Activated naive CD4-positive, alpha-beta T cell treated with anti-CD3 and anti-CD28 coated beads, Interleukin-2, amount 50 U/mL, for 24 hours (primary cell): ENCODE measurements around the gene STYX.
"Not testable (repeated sequence)": the region's sequence is repeated elsewhere in the genome, so short reads cannot be mapped to it uniquely, and the experiment has no call there.

Experiments
- H3K27ac Mint-ChIP-seq: one replicate; pipeline ENCODE4 v1.8.0; 2021; ENCODE audit warnings: mild to moderate bottlenecking, mixed read lengths
- H3K27me3 Mint-ChIP-seq: one replicate; pipeline ENCODE4 v1.8.0; 2021; ENCODE audit warnings: mixed read lengths
- H3K36me3 Mint-ChIP-seq: one replicate; pipeline ENCODE4 v1.8.0; 2021; ENCODE audit warnings: mixed read lengths
- H3K4me1 Mint-ChIP-seq: one replicate; pipeline ENCODE4 v1.8.0; 2021; ENCODE audit warnings: mixed read lengths
- H3K4me3 Mint-ChIP-seq: one replicate; pipeline ENCODE4 v1.8.0; 2021; ENCODE audit warnings: mild to moderate bottlenecking, mixed read lengths
- H3K9me3 Mint-ChIP-seq: one replicate; pipeline ENCODE4 v1.8.0; 2021; ENCODE audit warnings: mixed read lengths

STYX gene

DNA sequence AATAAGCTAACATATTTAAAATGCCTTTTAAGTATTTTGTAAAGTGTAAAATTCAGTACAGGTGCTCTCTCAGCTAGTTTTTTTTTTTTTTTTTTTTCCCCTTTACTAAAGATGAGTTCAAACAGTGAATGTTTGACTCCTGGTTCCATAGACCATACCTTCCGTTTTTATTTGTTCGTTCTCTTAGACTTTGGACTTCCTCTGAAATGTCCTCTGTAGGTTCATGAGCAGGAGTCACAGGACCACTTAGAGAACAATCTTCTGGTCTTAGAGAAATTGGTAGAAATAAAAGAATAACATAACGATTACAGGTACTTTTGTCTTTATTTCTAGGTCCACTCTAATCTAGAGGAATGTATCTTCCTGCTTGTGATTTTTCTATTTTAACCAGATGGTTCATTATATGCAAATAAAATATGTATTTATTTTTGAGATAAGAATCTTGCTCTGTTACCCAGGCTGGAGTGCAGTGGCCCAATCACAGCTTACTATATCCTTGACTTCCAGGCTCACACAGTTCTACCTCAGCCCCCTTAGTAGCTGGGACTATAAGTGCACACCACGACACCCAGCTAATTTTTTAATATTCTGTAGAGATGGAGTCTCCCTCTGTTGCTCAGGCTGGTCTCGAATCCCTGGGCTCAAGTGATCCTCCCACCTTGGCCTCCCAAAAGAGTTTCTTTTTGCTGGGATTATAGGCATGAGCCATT, 25.8 kb downstream of the STYX start:
- H3K27me3 Mint-ChIP-seq = no peaks in the 10 kb centered on the region
- peaks cover 4% of the 10 kb centered on the region for H3K4me1 Mint-ChIP-seq
- peaks cover 3% of the 10 kb centered on the region for H3K36me3 Mint-ChIP-seq
- H3K4me3 Mint-ChIP-seq = no peak overlapping the region
- no peaks in the 10 kb centered on the region for H3K9me3 Mint-ChIP-seq
- no peak overlapping the region for H3K27ac Mint-ChIP-seq

DNA sequence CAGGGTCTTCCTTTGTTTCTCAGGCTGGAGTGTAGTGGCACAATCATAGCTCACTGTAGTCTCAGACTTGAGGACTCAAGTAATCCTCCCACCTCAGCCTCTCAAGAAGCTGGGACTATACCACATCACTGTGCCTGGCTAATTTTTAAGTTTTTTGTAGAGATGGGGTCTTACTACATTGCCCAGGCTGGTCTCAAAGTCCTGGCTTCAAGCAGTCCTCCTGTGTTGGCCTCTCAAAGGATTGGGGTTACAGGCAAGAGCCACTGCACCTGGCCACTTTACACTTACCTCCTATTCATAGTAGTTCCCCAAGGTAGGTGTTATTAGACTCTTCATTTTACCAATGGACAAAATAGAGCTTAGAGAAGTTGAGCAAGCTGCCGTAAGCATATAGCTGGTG, 29.2 kb downstream of the STYX start:
- Mint-ChIP-seq H3K27me3 (no peaks in the 10 kb centered on the region), H3K4me1 (peaks cover 16% of the 10 kb centered on the region), H3K4me3 (no peak overlapping the region), H3K9me3 (no peaks in the 10 kb centered on the region), H3K27ac (no peak overlapping the region), H3K36me3 (peaks cover 12% of the 10 kb centered on the region)

DNA sequence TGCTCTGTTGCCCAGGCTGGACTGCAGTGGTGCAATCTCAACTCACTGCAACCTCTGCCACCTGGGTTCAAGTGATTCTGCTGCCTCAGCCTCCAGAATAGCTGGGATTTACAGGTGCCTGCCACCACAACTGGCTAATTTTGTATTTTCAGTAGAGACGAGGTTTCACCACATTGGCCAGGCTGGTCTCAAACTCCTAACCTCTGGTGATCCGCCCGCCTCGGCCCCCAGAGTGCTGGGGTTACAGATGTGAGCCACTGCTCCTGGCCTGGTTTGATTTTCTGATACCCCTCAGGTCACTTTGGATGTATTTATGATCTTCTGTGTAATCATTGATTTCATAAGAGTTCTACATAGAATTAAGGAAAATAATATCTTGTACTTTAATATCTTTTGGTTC, 33.0 kb downstream of the STYX start:
- not testable (repeated sequence) for H3K27ac Mint-ChIP-seq, H3K9me3 Mint-ChIP-seq, H3K27me3 Mint-ChIP-seq, H3K4me3 Mint-ChIP-seq
- Mint-ChIP-seq H3K4me1 (peaks cover 23% of the 10 kb centered on the region), H3K36me3 (peaks cover 14% of the 10 kb centered on the region)

DNA sequence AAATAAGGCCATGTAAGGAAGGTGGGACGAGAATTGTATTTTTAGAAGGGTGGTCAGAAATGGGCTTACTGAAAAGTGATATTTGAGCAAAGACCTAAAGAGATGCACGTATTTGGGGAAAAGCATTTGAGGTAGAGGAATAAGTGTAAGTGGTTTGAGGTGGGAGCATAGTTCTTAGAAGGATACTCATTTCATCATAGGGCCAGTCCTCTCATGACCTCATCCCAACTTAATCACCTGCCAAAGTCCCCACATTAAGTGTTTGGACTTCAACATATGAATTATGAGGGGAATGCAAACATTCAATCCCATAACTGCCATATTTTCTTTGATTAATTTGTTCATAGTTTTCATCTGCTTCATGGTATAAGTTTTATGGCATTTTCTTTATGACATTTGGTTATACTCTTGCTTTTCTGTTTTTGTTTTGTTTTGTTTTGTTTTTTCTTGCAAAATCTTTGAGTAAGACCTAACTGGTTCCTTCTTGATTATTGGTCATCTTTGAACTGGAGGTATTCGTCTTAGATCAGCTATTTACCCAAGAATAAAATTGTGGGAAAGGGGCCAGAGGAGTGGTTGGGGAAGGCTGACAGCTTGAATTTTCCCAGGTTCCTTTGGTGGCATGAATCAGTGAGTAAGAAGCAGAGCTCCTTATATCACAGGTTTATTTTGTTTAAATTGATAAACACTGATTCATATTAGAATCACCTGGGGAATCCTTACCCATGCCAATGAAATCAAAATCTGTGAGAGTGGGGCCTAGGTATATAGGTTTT, 37.3 kb downstream of the STYX start:
- H3K27me3 Mint-ChIP-seq = no peaks in the 10 kb centered on the region
- H3K36me3 Mint-ChIP-seq = peaks cover 20% of the 10 kb centered on the region
- no peaks in the 10 kb centered on the region for H3K9me3 Mint-ChIP-seq
- H3K4me3 Mint-ChIP-seq = no peak overlapping the region
- H3K27ac Mint-ChIP-seq = peak overlapping the region; percentile 15
- peaks cover 40% of the 10 kb centered on the region for H3K4me1 Mint-ChIP-seq

DNA sequence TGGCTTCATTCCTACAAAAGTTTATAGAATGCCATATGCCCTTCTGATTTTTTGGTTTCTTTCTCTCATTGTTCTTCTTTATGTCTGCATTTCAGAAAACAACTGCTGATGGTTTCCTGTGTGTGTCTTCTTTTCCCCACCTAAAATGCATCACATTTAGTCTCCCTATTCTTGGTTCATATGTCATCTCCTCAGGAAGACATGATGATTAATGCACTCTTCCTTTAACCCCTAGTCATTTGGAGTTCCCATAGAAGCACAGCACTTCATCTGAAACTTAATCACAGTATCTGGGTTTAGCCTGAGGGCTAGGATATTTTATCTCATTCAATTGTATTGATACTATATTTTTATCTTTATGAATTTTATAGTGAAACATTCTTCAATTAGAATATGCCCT, 39.9 kb downstream of the STYX start:
- Mint-ChIP-seq H3K36me3 (peaks cover 12% of the 10 kb centered on the region), H3K9me3 (no peaks in the 10 kb centered on the region), H3K4me1 (peaks cover 26% of the 10 kb centered on the region), H3K4me3 (no peak overlapping the region), H3K27ac (peak overlapping the region; percentile 85), H3K27me3 (no peaks in the 10 kb centered on the region)

DNA sequence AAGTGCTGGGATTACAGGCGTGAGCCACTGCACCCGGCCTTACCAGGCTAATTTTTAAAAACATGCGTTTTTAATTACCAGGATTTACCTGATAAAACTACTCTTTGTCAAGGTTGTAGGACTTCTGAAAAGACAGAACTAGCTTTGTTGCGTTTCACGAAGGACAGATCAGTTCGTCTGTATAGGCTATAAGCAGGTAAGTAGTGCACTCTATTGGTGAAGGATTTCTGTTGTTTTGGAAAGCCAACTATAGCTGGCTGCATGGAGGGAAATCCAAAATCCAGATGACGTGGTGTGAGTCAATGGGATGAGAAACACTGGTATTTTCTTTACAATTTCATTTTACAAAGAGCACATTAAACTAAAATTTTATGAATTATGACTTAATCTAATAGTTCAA, 46.9 kb downstream of the STYX start:
- H3K27ac Mint-ChIP-seq = peak overlapping the region; percentile 8
- peaks cover 5% of the 10 kb centered on the region for H3K4me1 Mint-ChIP-seq
- H3K4me3 Mint-ChIP-seq = no peak overlapping the region
- H3K36me3 Mint-ChIP-seq = peaks cover 2% of the 10 kb centered on the region
- H3K9me3 Mint-ChIP-seq = no peaks in the 10 kb centered on the region
- H3K27me3 Mint-ChIP-seq = no peaks in the 10 kb centered on the region

DNA sequence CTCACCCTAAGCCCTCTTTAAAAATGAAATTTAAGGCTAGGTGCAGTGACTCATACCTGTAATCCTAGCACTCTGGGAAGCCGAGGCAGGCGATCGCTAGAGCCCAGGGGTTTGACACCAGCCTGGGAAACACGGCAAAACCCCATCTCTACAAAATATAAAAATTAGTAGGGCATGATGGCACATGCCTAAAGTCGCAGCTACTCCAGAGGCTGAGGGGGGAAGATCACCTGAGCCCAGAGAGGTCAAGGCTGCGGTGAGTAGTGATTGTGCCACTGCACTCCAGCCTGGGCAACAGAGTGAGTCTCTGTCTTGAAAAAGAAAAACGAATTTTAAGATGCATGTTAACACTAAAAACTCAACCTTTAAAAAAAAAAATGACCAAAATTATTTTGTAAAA, 48.7 kb downstream of the STYX start:
- peaks cover 2% of the 10 kb centered on the region for H3K36me3 Mint-ChIP-seq
- no peak overlapping the region for H3K27ac Mint-ChIP-seq
- H3K4me3 Mint-ChIP-seq = no peak overlapping the region
- no peaks in the 10 kb centered on the region for H3K9me3 Mint-ChIP-seq
- H3K4me1 Mint-ChIP-seq = peaks cover 3% of the 10 kb centered on the region
- H3K27me3 Mint-ChIP-seq = no peaks in the 10 kb centered on the region

DNA sequence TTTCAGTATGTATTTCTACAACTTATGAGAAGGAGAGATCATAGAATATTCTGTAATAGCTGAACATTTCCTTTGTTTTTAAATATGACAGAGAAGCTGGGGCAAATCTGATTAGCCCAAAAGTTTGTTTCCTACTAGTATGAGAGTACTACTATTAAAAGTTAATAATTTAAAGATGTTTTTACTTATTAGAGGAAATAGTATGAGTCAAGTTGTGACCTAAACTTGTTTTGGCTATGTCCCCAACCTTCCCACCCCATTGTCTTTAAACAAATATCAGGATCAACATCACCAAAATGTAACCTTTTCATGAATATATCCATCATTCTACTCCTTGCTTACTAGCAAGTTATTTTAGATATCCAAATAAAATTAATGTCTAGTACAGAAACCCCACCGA, 50.9 kb downstream of the STYX start:
- H3K27me3 Mint-ChIP-seq = no peaks in the 10 kb centered on the region
- H3K27ac Mint-ChIP-seq = no peak overlapping the region
- peaks cover 2% of the 10 kb centered on the region for H3K36me3 Mint-ChIP-seq
- no peak overlapping the region for H3K4me3 Mint-ChIP-seq
- H3K4me1 Mint-ChIP-seq = no peaks in the 10 kb centered on the region
- H3K9me3 Mint-ChIP-seq = no peaks in the 10 kb centered on the region

DNA sequence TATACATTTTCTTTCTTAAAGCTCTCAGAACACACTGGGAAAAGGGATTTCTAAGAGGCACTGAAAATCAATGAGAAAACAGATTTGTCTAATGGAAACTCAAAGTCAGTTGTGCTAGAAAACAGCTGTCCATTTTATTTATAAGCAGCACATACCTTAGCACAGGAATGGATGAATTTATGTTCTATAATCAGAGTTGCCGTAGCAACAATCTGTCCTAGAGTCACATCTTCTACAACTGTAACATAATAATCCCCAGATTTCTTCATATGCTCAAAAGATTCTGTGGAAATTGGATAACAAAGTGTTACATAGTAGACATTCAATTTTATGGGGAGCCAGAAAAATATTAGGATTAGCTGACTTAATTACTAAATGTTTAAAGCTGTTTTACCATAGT, 51.7 kb downstream of the STYX start:
- Mint-ChIP-seq H3K27ac (no peak overlapping the region), H3K27me3 (no peaks in the 10 kb centered on the region), H3K36me3 (peaks cover 4% of the 10 kb centered on the region), H3K9me3 (no peaks in the 10 kb centered on the region), H3K4me1 (no peaks in the 10 kb centered on the region), H3K4me3 (no peak overlapping the region)

DNA sequence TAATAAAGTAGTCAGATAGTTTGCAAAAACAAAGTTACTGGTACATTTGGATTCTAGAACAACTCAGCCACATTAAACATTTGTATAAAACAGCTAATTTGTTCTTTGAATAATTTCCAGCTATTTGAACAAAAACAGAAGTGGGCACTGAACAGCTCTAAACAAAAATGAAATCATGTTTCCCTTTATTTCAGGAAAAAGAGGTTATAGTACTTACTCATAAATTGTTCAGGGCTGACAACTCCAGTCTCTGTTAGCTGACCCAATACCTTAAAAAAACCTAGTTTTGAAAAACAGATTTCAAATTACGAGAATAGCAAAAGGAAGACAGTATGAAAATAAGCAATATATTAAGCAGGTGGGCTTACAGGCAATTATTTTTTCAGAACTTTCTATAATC, 53.2 kb downstream of the STYX start:
- Mint-ChIP-seq H3K4me1 (peaks cover 10% of the 10 kb centered on the region), H3K27me3 (no peaks in the 10 kb centered on the region), H3K9me3 (no peaks in the 10 kb centered on the region), H3K27ac (no peak overlapping the region), H3K4me3 (no peak overlapping the region), H3K36me3 (peaks cover 4% of the 10 kb centered on the region)

DNA sequence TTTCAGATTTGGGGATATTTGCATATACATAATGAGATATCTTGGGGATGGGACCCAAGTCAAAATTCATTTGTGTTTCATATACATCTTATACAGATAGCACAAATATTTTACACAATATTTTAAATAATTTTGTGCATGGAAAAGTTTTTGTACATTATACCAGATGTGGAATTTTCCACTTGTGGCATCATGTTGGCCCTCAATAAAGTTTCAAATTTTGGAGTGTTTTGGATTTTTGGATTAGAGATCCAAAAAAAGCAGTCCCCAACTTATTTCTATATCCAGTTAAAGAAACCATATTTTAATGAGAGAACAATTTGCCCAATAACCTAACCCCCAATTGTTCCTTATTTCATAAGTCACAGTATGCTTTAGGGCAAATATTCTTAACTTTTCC, 56.9 kb downstream of the STYX start:
- H3K36me3 Mint-ChIP-seq = peaks cover 5% of the 10 kb centered on the region
- no peaks in the 10 kb centered on the region for H3K9me3 Mint-ChIP-seq
- H3K4me3 Mint-ChIP-seq = no peak overlapping the region
- no peaks in the 10 kb centered on the region for H3K27me3 Mint-ChIP-seq
- H3K4me1 Mint-ChIP-seq = peaks cover 39% of the 10 kb centered on the region
- no peak overlapping the region for H3K27ac Mint-ChIP-seq

DNA sequence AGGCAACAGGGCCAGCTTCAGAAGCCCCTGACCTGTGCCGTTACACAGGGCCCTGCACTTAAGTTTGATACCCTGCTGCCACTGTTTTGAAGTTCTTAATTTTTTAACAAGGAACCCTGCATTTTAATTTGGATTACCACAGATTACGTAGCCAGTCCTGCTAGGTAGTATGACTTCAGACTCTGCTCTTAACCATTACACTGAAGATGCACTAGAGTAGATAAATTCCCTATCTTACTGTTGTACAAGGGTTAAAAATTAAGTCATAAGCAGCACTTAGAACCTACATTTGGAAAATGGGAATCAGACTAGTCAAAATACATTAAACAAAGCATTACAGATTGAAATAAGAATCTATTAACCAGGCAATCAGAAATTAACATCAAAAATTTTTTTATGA, 59.2 kb downstream of the STYX start:
- Mint-ChIP-seq H3K27ac (no peak overlapping the region), H3K4me3 (peak overlapping the region; percentile 47), H3K4me1 (peaks cover 47% of the 10 kb centered on the region), H3K36me3 (peaks cover 3% of the 10 kb centered on the region), H3K9me3 (no peaks in the 10 kb centered on the region), H3K27me3 (no peaks in the 10 kb centered on the region)

DNA sequence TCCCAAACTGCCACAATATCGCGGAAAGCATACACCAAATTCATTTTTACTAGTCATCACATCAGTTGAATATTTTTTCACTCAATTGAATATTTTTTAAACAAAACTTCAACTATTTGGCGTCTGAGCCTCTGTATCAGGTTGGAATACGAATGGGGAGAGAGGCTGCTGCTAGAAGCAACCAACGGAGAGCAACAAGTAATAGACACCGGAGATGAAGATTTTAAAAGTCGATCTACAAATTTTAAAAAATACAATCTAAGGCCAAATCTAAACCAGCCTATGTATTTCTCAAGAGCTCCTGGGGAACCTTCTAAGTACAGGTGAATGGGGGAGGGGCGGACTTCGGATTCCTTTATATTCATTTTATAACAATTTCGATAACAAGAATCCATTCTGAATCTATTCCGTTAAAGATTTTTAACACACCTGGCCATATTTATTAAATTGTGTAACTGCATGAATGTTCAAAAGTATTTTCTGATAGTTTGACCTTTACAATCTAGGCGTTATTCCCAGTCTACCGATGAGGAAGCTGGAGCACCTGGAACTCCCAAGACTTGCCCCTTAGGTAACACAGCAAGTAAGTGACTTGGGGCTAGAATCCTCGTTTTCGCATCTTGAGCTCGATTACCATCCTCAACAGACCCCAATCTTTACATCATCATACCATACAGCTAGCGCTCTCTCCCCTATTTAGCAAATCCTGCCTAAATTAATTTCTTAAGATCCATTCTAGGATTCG, 60.2 kb downstream of the STYX start:
- peaks cover 3% of the 10 kb centered on the region for H3K36me3 Mint-ChIP-seq
- peaks cover 47% of the 10 kb centered on the region for H3K4me1 Mint-ChIP-seq
- no peaks in the 10 kb centered on the region for H3K9me3 Mint-ChIP-seq
- H3K4me3 Mint-ChIP-seq = peak overlapping the region; percentile 94
- no peaks in the 10 kb centered on the region for H3K27me3 Mint-ChIP-seq
- H3K27ac Mint-ChIP-seq = peak overlapping the region; percentile 83

DNA sequence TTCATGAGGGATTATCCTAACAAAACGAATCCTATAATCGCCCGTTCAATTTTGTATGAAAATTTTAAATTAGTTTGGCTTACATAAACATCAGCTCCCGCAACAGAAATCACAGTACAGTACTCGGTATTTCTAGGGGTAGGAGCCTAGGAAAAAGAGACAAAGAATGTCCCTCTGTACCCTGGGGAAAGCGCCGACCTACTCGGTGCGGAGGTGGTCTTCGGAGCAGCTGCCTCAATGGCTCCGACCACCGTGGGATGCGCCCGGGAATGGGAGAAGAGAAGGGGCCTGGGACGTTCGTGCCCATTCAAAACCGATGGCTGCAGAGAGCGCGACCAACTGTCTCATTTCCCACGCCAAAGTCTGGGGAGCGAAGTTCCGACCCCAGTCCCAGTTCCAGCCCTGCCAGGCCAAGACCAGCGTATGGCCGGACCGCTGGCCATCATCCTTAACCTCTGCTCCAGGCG, 60.8 kb downstream of the STYX start:
- H3K36me3 Mint-ChIP-seq = peaks cover 3% of the 10 kb centered on the region
- no peaks in the 10 kb centered on the region for H3K9me3 Mint-ChIP-seq
- H3K27me3 Mint-ChIP-seq = no peaks in the 10 kb centered on the region
- H3K4me1 Mint-ChIP-seq = peaks cover 47% of the 10 kb centered on the region
- peak overlapping the region; percentile 94 for H3K4me3 Mint-ChIP-seq
- H3K27ac Mint-ChIP-seq = peak overlapping the region; percentile 83

DNA sequence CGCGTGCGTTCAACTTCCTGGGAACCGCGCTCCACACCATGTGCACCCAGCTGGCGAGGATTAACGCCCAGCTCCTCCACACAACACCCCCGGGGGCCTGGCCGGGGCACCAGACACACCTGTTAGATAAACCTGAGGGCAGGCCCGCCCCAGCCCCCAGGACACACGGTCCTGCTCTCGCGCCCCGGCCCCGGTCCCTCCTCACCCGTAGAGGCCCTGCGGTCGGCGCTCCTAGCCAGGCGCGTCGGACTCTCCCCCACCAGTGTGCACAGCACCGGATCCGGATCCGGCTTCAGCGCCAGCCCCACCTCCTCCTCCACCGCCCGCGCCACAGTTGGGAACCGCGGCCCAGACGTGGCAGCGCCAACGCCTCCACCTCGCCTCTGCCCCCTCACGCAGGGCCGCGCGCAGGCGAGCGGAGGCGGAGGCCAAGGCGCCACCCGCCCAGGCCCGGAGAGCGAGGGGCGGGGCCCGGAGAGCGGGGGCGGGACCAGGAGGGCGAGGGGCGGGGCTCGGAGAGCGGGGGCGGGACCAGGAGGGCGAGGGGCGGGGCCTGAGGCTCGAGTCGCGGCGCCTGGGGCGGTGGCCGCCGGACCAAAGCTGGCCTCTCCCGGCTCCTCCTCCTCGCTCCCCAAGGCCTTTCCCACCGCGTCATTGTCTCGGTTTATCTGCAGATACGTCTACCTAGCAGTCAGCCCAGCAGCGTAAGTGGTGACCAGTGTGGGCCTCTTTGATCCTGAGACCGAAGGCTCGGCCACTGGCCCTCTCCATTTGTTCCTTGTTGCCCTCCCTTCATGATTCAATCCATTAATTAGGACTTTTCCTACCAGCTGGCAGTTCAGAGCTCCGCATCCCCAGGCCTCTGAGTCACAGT, 61.5 kb downstream of the STYX start, which contains the start of gene GNPNAT1:
Gene GNPNAT1, minus strand, starts transcription at position 385 of the 874 bp plus-strand sequence. CDS start 6,957 bp downstream, outside the sequence.
- Mint-ChIP-seq H3K4me1 (peaks cover 47% of the 10 kb centered on the region), H3K27me3 (no peaks in the 10 kb centered on the region), H3K9me3 (no peaks in the 10 kb centered on the region), H3K4me3 (peak within 1 kb of the TSS; percentile 94), H3K27ac (peak within 1 kb of the TSS; percentile 94), H3K36me3 (peaks cover 2% of the 10 kb centered on the region)
